Cardiac fibroblast (primary cell): Measurements from ENCODE around the gene RPL22.

Experiments
- DNase-seq, 2 donors: peaks; one replicate each; pipeline versions ENCODE4 v3.0.0 to v3.0.0-alpha.2; 2010; ENCODE audit warnings: low read depth in 2 of 2
- H3K4me3 ChIP-seq, 2 donors: replicated peaks in 1 of 2; 1 replicate in 1 of 2; 2 replicates in 1 of 2; pipeline ENCODE4 v1.5.1; 2011; ENCODE audit warnings: low read depth in 2 of 2, low read length in 2 of 2, mild to moderate bottlenecking in 2 of 2, moderate library complexity in 1 of 2
- CTCF ChIP-seq: IDR thresholded peaks from one replicate; pipeline ENCODE4 v1.5.1; 2011; ENCODE audit warnings: low read depth, mild to moderate bottlenecking, low read length, inconsistent platforms

RPL22 gene

GRCh38 chr1:6199298-6200187 is at the start of gene RPL22:
Gene RPL22, minus strand, starts transcription at chr1:6199595. Its CDS starts 22 bp downstream, at chr1:6199573.
- DNase-seq, result peak; percentile 99 to 100
- H3K4me3 ChIP-seq, result peak within 1 kb of the TSS; percentile 97 to 98
- no peak for TF ChIP-seq CTCF

GRCh38 chr1:6248161-6248776 is 48.9 kb upstream of the RPL22 start:
- DNase-seq, result no peak
- no peak for TF ChIP-seq CTCF
- no peak overlapping the region for H3K4me3 ChIP-seq

GRCh38 chr1:6247651-6248050 is 48.3 kb upstream of the RPL22 start:
- no peak for TF ChIP-seq CTCF
- no peak overlapping the region for H3K4me3 ChIP-seq
- no peak for DNase-seq

- TF ChIP-seq CTCF, result peak; percentile 91
- peak; percentile 77 to 80 for DNase-seq
- no peak overlapping the region for H3K4me3 ChIP-seq
These were observed 47.4 kb upstream of the RPL22 start for GRCh38 chr1:6246497-6247467.

- peak overlapping the region in 1 of 2 donors; percentile 1 for H3K4me3 ChIP-seq
- DNase-seq, result no peak
- TF ChIP-seq CTCF, result no peak
These were observed 46.6 kb upstream of the RPL22 start for GRCh38 chr1:6245869-6246496.
